Medulla oblongata (tissue), 1 donor: ENCODE results near the gene GDAP2.
"Not testable (repeated sequence)": the region's sequence is repeated elsewhere in the genome, so short reads cannot be mapped to it uniquely, and the experiment has no call there.

ENCODE experiments used
- DNase-seq: peaks from one replicate; pipeline ENCODE4 v3.0.0-alpha.2; 2015; ENCODE audit errors: extremely low spot score

GDAP2 gene

GRCh38 chr1:117899801-117900200, 29.6 kb downstream of the GDAP2 start:
- no peak for DNase-seq

- DNase-seq = no peak
Observed at GRCh38 chr1:117897551-117897950, 31.9 kb downstream of the GDAP2 start.

- peak; percentile 83 for DNase-seq
Observed at GRCh38 chr1:117895482-117896114, 33.8 kb downstream of the GDAP2 start.

GRCh38 chr1:117894078-117894477, 35.3 kb downstream of the GDAP2 start:
- no peak for DNase-seq

- no peak for DNase-seq
Observed at GRCh38 chr1:117892512-117892911, 36.9 kb downstream of the GDAP2 start.

GRCh38 chr1:117890452-117890851, 39.0 kb downstream of the GDAP2 start:
- no peak for DNase-seq

- no peak for DNase-seq
Observed at GRCh38 chr1:117886101-117886795, 43.2 kb downstream of the GDAP2 start.

GRCh38 chr1:117883616-117884015, 45.8 kb downstream of the GDAP2 start:
- no peak for DNase-seq

- no peak for DNase-seq
Observed at GRCh38 chr1:117879284-117879683, 50.1 kb downstream of the GDAP2 start.

GRCh38 chr1:117877823-117878222, 51.6 kb downstream of the GDAP2 start:
- no peak for DNase-seq

- DNase-seq = no peak
Observed at GRCh38 chr1:117871013-117871412, 58.4 kb downstream of the GDAP2 start.

GRCh38 chr1:117861694-117862093, 67.7 kb downstream of the GDAP2 start:
- DNase-seq = no peak

GRCh38 chr1:117860896-117861610, 68.4 kb downstream of the GDAP2 start:
- DNase-seq = no peak

- DNase-seq = no peak
Observed at GRCh38 chr1:117859901-117860300, 69.5 kb downstream of the GDAP2 start.

- DNase-seq = no peak
Observed at GRCh38 chr1:117857418-117857817, 72.0 kb downstream of the GDAP2 start.

GRCh38 chr1:117852853-117853553, 76.4 kb downstream of the GDAP2 start:
- DNase-seq = no peak

GRCh38 chr1:117851687-117852086, 77.7 kb downstream of the GDAP2 start:
- DNase-seq = no peak

GRCh38 chr1:117846674-117847425, 82.6 kb downstream of the GDAP2 start:
- DNase-seq = no peak

GRCh38 chr1:117844478-117844877, 84.9 kb downstream of the GDAP2 start:
- not testable (repeated sequence) for DNase-seq

GRCh38 chr1:117843791-117844190, 85.6 kb downstream of the GDAP2 start:
- DNase-seq = no peak

- no peak for DNase-seq
Observed at GRCh38 chr1:117842408-117843170, 86.8 kb downstream of the GDAP2 start.
